ENCODE measurements around the gene ECD. TPM values are rescaled to one million over a fixed set of nuclear protein-coding genes. Genes with fewer than 3 reads are reported as not detected.

ECD gene
- total and polyA plus RNA-seq, 10 of the 15 experiments (the other 5 are each of a cell fraction or from before 2014, with no cell fraction given), result 27.3 to 61.6 (median 44.0) TPM

GRCh38 chr10:73096041-73096448, 71.8 kb downstream of the ECD start:
- DNase-seq (ENCODE audit: low read depth, low spot score) (no peak), FAIRE-seq (no peak), ATAC-seq (peak; percentile 80)
- no TSS peak for BruUV-seq (replicated peaks)
- peaks cover 6% of the 10 kb centered on the region; the same call in 1 of the 2 replicates for H3K4me1 ChIP-seq (ENCODE audit: control insufficient read depth, insufficient read depth, low read length)
- CTCF ChIA-PET, result interaction anchor here (0.6 to 9.6 kb wide), 16 partner anchors 8 to 263 kb away, joined by 3 to 110 read pairs (median 9); partner anchors contain the start of genes CFAP70, DNAJC9 and NUDT13
- H3K9me3 ChIP-seq (replicated peaks; ENCODE audit: control insufficient read depth, insufficient read depth, low read length), result no peaks in the 10 kb centered on the region
- peak overlapping the region; percentile 95 for H3K4me3 ChIP-seq
- H3K9ac ChIP-seq (ENCODE audit: control insufficient read depth, insufficient read depth, low read length), result peak overlapping the region; percentile 91
- in situ Hi-C loops (cut with MboI) (loop anchor here (5.0 kb wide), 1 partner anchor 66 kb away; no protein-coding TSS in a partner anchor), intact Hi-C loops (cut with micrococcal nuclease; ENCODE audit: unreplicated experiment) (loop anchor here (2.0 kb wide), 2 partner anchors 63 to 151 kb away; partner anchors contain the start of gene DNAJC9)
- WGBS (ENCODE audit: insufficient coverage, insufficient replicate concordance, low lambda C conversion rate, missing lambda C conversion rate), result under 1% methylated on average over 29 of the region's 29 CpGs
- POLR2A ChIA-PET, result interaction anchor here (0.7 to 7.0 kb wide), 18 partner anchors 9 to 895 kb away, joined by 3 to 49 read pairs (median 9); partner anchors contain the start of genes DNAJC9, ECD, FAM149B1 and NUDT13
- RAD21 ChIA-PET (ENCODE audit: unreplicated experiment), result interaction anchor here (0.6 to 5.7 kb wide), 23 partner anchors 9 to 732 kb away, joined by 3 to 90 read pairs (median 5); partner anchors contain the start of genes DNAJC9, MCU and NUDT13
- H3K27me3 ChIP-seq (replicated peaks in 1 of 2; ENCODE audit: control insufficient read depth in 2 of 2, insufficient read depth in 2 of 2, low read length in 1 of 2), result no peaks in the 10 kb centered on the region
- H2AFZ ChIP-seq (ENCODE audit: control insufficient read depth, low read depth, low read length), result peak overlapping the region; percentile 69
- SMC1A ChIA-PET (ENCODE audit: uncharacterized antibody, unreplicated experiment), result interaction anchor here (1.1 to 7.6 kb wide), 20 partner anchors 9 to 74 kb away, joined by 3 to 114 read pairs (median 6); partner anchors contain the start of gene NUDT13
- no peaks in the 10 kb centered on the region; a peak in 1 of 4 replicates for H3K36me3 ChIP-seq (ENCODE audit: control insufficient read depth in 2 of 2, insufficient read depth in 2 of 2, low read length in 1 of 2)
- peaks cover 55% of the 10 kb centered on the region for H3K79me2 ChIP-seq (ENCODE audit: control insufficient read depth, insufficient read depth, low read length)
- H3K27ac ChIP-seq (ENCODE audit: control insufficient read depth, insufficient read depth), result peak overlapping the region; percentile 89
- peak overlapping the region; percentile 39; the same call in 1 of the 2 replicates for H3K4me2 ChIP-seq (ENCODE audit: control insufficient read depth, insufficient read depth)
- H4K20me1 ChIP-seq (ENCODE audit: control insufficient read depth, insufficient read depth), result no peaks in the 10 kb centered on the region; the same call in 1 of the 2 replicates
- 0 out of 2 replicates have a peak, but pooled peaks have one; percentile 6 for TF ChIP-seq HDGF (IDR thresholded peaks at IDR 0.05)
- no peak for TF ChIP-seq ETV6 (conservative IDR thresholded peaks at IDR 0.05 in 1 of 2, IDR thresholded peaks at IDR 0.05 in 1 of 2; ENCODE audit: borderline replicate concordance in 1 of 2, low read depth in 1 of 2)
- no peak for TF ChIP-seq SKIL (IDR thresholded peaks at IDR 0.05; ENCODE audit: low read depth, poor library complexity, severe bottlenecking)
- no peak for TF ChIP-seq IRF3 (IDR thresholded peaks at IDR 0.05)
- peak; percentile 9; the same call in 1 of the 2 replicates for TF ChIP-seq POLR2AphosphoS2 (IDR thresholded peaks at IDR 0.05; ENCODE audit: low read depth, low read length)
- TF ChIP-seq ASH2L (IDR thresholded peaks at IDR 0.05; ENCODE audit: borderline replicate concordance, low read depth), result peak; percentile 70; the same call in 1 of the 2 replicates
- TF ChIP-seq SP1 (IDR thresholded peaks at IDR 0.05; ENCODE audit: low read depth, low read length), result peak; percentile 5
- peak; percentile 13 for TF ChIP-seq RELA (IDR thresholded peaks at IDR 0.05; ENCODE audit: borderline replicate concordance, partially characterized antibody)
- TF ChIP-seq EGR1 (IDR thresholded peaks at IDR 0.05; ENCODE audit: borderline replicate concordance in 1 of 2, low read depth in 2 of 2, low read length in 2 of 2), result 0 out of 3 replicates have a peak, but pooled peaks of 1 of the 2 experiments have one; percentile 3
- no peak for TF ChIP-seq PKNOX1 (IDR thresholded peaks at IDR 0.05)
- TF ChIP-seq TAF1 (IDR thresholded peaks at IDR 0.05; ENCODE audit: borderline replicate concordance, low read depth, low read length), result peak; percentile 88
- no peak; the same call in 1 of the 2 replicates for TF ChIP-seq HSF1 (IDR thresholded peaks at IDR 0.05; ENCODE audit: low read depth, low read length)
- TF ChIP-seq CREB1 (IDR thresholded peaks at IDR 0.05; ENCODE audit: low read depth), result peak; percentile 35; the same call in 1 of the 2 replicates
- no peak for TF ChIP-seq CBFB (IDR thresholded peaks at IDR 0.05; ENCODE audit: low read depth)
- TF ChIP-seq ZNF217 (IDR thresholded peaks at IDR 0.05), result no peak
- no peak for TF ChIP-seq NBN (IDR thresholded peaks at IDR 0.05)
- TF ChIP-seq LARP7 (IDR thresholded peaks at IDR 0.05), result no peak
- no peak for TF ChIP-seq RAD51 (IDR thresholded peaks at IDR 0.05)
